Measurements from ENCODE around the gene PATJ. TPM values are rescaled to one million over a fixed set of nuclear protein-coding genes. Genes with fewer than 3 reads are reported as not detected.

The PATJ gene
- total and polyA plus RNA-seq, 2 donors (not counting 3 experiments of a cell fraction or from before 2014, with no cell fraction given) = 1.1 to 3.0 TPM

GRCh38 chr1:61872206-61872605 lies 129.9 kb downstream of the PATJ start:
- Histone ChIP-seq H3K9me1 (replicated peaks; ENCODE audit: control insufficient read depth, extremely low read depth, insufficient read depth, low read length) (no peaks in the 10 kb centered on the region), H3K27ac (ENCODE audit: insufficient read depth, low read depth, low read length) (no peak overlapping the region), H2AFZ (ENCODE audit: low read depth, low read length) (no peak overlapping the region), H3K9me3 (replicated peaks; ENCODE audit: control insufficient read depth, insufficient read depth, low read length) (no peaks in the 10 kb centered on the region), H3K4me3 (replicated peaks in 1 of 3; ENCODE audit: insufficient read depth in 1 of 3, low read depth in 1 of 3, low read length in 3 of 3) (no peak overlapping the region), H3K79me2 (ENCODE audit: control insufficient read depth, insufficient read depth, low read length) (no peaks in the 10 kb centered on the region), H4K20me1 (replicated peaks; ENCODE audit: control insufficient read depth, extremely low read depth, insufficient read depth, low read length) (no peaks in the 10 kb centered on the region), H3K4me2 (ENCODE audit: insufficient read depth, low read length) (no peak overlapping the region), H3K4me1 (ENCODE audit: control insufficient read depth, extremely low read depth, insufficient read depth, low read length) (no peaks in the 10 kb centered on the region), H3K9ac (replicated peaks; ENCODE audit: extremely low read depth, insufficient read depth, low read length) (no peak overlapping the region), H3K36me3 (ENCODE audit: control insufficient read depth in 2 of 2, extremely low read depth in 1 of 2, insufficient read depth in 2 of 2, low read length in 2 of 2) (no peaks in the 10 kb centered on the region), H3K27me3 (ENCODE audit: control insufficient read depth in 2 of 2, insufficient read depth in 2 of 2, low read length in 2 of 2) (no peaks in the 10 kb centered on the region)
- intact Hi-C loops (cut with micrococcal nuclease) (no loop called here), dilution Hi-C loops (cut with MboI; ENCODE audit: extremely low pct_ligation_motif_present, low sequenced_read_pairs) (no loop called here)
- TF ChIP-seq POLR2A (IDR thresholded peaks at IDR 0.05; ENCODE audit: low read depth, low read length) (no peak), MAX (IDR thresholded peaks at IDR 0.05; ENCODE audit: insufficient read depth, insufficient read length) (no peak), POLR2AphosphoS5 (IDR thresholded peaks at IDR 0.05; ENCODE audit: insufficient read depth, low read depth, low read length) (no peak), MYC (IDR thresholded peaks at IDR 0.05; ENCODE audit: low read depth, low read length) (no peak), CTCF (IDR thresholded peaks at IDR 0.05; ENCODE audit: extremely low read depth in 1 of 2, insufficient read depth in 1 of 2, low read depth in 1 of 2, low read length in 2 of 2) (no peak), JUN (IDR thresholded peaks at IDR 0.05; ENCODE audit: borderline replicate concordance, insufficient read depth, insufficient read length, low read depth) (no peak), EZH2 (IDR thresholded peaks at IDR 0.05; ENCODE audit: borderline replicate concordance, low read depth, low read length, severe bottlenecking) (no peak), FOS (IDR thresholded peaks at IDR 0.05; ENCODE audit: borderline replicate concordance, insufficient read depth, low read length) (no peak), GATA2 (IDR thresholded peaks at IDR 0.05; ENCODE audit: insufficient read depth, insufficient read length, low read depth, low read length) (no peak)
- FAIRE-seq = no peak
- ChIA-PET POLR2A (no interaction called here), CTCF (no interaction called here)
- no peak for DNase-seq (ENCODE audit: low read depth, low spot score)
- no TSS peak for BruUV-seq (replicated peaks)

Measured in endothelial cell of umbilical vein (primary cell).